BJ (cell line): ENCODE data around the gene ADM. TPM values are rescaled to one million over a fixed set of nuclear protein-coding genes. Genes with fewer than 3 reads are reported as not detected.
A peak's percentile ranks its signal among the peaks of the same experiment; 100 is the strongest.

Experiments used
- CTCF ChIA-PET: fragments of 350-600 bp; formaldehyde crosslinking; extraction: SDS; loops from one replicate; lab custom pipeline; 2021; ENCODE audit warnings: antibody characterized with exemption, inconsistent platforms; lab: Yijun Ruan, JAX
- POLR2A ChIA-PET: fragments of 300-600 bp; sonication (Branson Sonifier 250); formaldehyde crosslinking; extraction: SDS; loops from one replicate; lab custom pipeline; 2021; ENCODE audit warnings: antibody characterized with exemption; lab: Charles Lee
- DNase-seq: peaks from one replicate; pipeline ENCODE4 v3.0.0-alpha.2; 2011; ENCODE audit warnings: low read depth
- H3K27me3 ChIP-seq: 2 replicates; pipeline ENCODE4 v1.6.0; 2011; ENCODE audit warnings: low read length; ENCODE audit not compliant: control insufficient read depth, insufficient read depth
- H3K36me3 ChIP-seq: 2 replicates; pipeline ENCODE4 v1.5.1; 2011; ENCODE audit warnings: low read length; ENCODE audit not compliant: control insufficient read depth, insufficient read depth
- H3K4me3 ChIP-seq: 2 replicates; pipeline ENCODE4 v1.5.1; 2011; ENCODE audit warnings: low read depth, mild to moderate bottlenecking, control low read depth, low read length
- polyA plus RNA-seq: library from polyadenylated mRNA; depleted of rRNA; stranded (reverse); fragments of >200 nt; gene quantifications from 2 replicates; pipeline ENCODE4 v1.2.3, GENCODE V29; 2011
- TF ChIP-seq, protein P1 (sequence below): IDR thresholded peaks from 2 replicates; pipeline ENCODE4 v1.5.1; 2011; ENCODE audit warnings: low read depth, mild to moderate bottlenecking, control low read depth, inconsistent platforms, low read length, moderate library complexity; ENCODE audit not compliant: insufficient read depth

The ADM gene
- polyA plus RNA-seq, 1 experiment: 569 TPM

DNA sequence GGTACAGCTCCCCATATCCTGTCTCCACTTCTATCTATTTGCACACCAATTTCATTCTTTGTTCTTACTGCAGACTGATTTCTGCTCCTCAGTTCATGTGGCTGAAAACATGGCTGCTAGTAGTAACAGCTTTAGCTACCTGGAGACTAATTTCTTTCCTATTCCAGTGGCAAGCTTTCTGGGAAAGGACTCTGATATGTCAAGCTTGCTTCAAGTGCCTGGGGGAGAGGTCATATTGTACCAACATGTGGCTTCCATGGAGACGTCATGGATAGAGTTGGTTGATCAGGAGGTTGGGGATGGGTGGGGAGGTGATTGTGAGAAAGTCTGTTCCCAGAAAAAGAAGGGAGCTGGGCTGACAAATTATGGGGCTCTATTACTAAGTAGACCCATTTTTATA lies 44.9 kb downstream of the ADM start:
- ChIA-PET CTCF (interaction anchor here (0.9 to 1.4 kb wide), 2 partner anchors 25 to 56 kb away, joined by 3 read pairs; no protein-coding TSS in a partner anchor), POLR2A (no interaction called here)

DNA sequence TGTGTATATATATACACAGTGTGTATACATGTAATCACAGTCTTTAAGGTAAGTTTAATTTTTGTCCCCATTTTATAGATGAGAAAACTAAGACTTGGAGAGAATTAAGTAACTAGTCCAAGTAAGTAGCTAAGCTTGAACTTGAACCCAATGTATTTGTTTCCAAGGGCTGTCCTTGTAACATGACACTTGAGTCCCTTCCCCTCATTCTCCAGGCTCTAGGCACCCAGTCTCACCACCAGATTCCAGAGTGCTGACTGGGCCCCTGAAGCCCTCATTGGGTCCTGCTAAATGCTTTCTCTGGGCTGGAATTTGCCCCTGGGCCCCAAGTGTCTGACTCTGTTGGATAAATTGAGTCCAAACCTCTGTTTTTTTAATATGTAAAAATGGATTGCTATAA lies 45.5 kb downstream of the ADM start:
- ChIA-PET CTCF (interaction anchor here (0.9 to 7.2 kb wide), 3 partner anchors 16 to 56 kb away, joined by 3 to 39 read pairs (median 3); no protein-coding TSS in a partner anchor), POLR2A (no interaction called here)
- Histone ChIP-seq H3K4me3 (no peak overlapping the region), H3K36me3 (no peaks in the 10 kb centered on the region), H3K27me3 (no peaks in the 10 kb centered on the region)
- peak; percentile 57 for DNase-seq
- TF ChIP-seq, protein P1, sequence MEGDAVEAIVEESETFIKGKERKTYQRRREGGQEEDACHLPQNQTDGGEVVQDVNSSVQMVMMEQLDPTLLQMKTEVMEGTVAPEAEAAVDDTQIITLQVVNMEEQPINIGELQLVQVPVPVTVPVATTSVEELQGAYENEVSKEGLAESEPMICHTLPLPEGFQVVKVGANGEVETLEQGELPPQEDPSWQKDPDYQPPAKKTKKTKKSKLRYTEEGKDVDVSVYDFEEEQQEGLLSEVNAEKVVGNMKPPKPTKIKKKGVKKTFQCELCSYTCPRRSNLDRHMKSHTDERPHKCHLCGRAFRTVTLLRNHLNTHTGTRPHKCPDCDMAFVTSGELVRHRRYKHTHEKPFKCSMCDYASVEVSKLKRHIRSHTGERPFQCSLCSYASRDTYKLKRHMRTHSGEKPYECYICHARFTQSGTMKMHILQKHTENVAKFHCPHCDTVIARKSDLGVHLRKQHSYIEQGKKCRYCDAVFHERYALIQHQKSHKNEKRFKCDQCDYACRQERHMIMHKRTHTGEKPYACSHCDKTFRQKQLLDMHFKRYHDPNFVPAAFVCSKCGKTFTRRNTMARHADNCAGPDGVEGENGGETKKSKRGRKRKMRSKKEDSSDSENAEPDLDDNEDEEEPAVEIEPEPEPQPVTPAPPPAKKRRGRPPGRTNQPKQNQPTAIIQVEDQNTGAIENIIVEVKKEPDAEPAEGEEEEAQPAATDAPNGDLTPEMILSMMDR: no peak

More for the DNA sequence above, 44.9 kb downstream of the ADM start:
- H3K4me3 ChIP-seq: no peak overlapping the region
- TF ChIP-seq, protein P1: no peak
- H3K27me3 ChIP-seq: no peaks in the 10 kb centered on the region
- H3K36me3 ChIP-seq: no peaks in the 10 kb centered on the region
- DNase-seq: no peak

DNA sequence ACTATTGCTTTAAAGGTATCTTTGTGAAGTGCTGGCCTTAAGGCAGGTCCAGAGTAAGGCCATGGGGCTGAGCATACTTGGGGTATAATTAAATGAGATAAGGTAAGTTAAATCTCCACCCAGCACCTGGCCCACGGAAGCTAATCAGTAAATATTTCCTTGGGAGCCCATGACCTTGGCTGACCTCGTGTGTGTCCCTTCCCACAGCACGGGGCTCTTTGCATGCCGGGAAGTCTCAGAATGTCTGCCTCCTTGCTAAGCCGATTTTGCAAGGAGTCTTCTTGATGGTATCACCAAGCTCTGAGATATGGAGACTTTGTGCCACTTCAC lies 46.5 kb downstream of the ADM start:
- CTCF ChIA-PET: interaction anchor here (0.7 to 7.2 kb wide), 5 partner anchors 15 to 302 kb away, joined by 3 to 39 read pairs (median 3); no protein-coding TSS in a partner anchor
- POLR2A ChIA-PET: no interaction called here
- Histone ChIP-seq H3K27me3 (no peaks in the 10 kb centered on the region), H3K36me3 (no peaks in the 10 kb centered on the region), H3K4me3 (no peak overlapping the region)
- DNase-seq: no peak
- TF ChIP-seq, protein P1: no peak

DNA sequence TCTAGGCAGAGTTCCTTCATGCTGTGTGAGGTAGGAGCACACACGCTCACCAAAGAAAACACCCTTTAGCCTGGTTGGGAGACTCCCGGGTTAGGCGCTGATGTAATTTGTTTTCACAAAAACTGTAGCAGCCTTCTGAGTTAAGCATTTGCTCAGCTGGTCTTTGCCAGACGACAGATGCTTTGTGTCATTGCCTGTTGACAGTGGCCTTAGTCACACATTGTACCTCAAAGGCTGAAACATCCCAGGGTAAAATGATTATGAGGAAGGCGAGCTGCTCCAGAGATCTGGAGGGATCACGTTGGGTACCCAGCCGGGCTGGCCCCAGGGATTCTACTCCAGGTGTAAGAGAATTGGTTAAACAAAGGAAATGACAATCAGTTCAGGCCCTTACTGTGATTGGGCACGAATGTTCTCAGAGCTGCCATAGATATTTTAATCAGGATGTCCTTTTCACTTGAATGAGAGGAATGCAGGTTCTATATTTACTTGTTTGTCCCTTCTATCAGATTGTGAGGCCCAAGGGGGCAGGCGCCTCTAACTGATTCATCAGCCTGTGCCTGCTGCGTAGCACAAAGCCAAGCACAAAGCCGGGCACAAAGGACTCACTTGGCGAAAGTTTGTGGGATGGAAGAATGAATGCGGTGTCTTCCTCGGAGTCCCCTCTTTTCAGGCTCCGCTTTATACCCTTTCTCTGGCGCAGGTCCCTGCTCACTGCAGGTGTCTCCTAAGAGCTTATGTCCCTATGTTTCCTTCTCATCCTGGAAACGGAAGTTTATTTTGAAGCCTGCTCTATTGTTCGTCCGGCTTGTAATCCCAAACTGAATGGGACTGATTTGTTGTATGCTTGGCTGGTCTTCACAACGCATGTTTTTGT lies 47.1 kb downstream of the ADM start:
- Histone ChIP-seq H3K27me3 (no peaks in the 10 kb centered on the region), H3K36me3 (no peaks in the 10 kb centered on the region), H3K4me3 (no peak overlapping the region)
- ChIA-PET POLR2A (no interaction called here), CTCF (interaction anchor here (0.7 to 7.2 kb wide), 6 partner anchors 14 to 325 kb away, joined by 3 to 39 read pairs (median 3); no protein-coding TSS in a partner anchor)
- peak; percentile 62 for DNase-seq
- TF ChIP-seq, protein P1: no peak

DNA sequence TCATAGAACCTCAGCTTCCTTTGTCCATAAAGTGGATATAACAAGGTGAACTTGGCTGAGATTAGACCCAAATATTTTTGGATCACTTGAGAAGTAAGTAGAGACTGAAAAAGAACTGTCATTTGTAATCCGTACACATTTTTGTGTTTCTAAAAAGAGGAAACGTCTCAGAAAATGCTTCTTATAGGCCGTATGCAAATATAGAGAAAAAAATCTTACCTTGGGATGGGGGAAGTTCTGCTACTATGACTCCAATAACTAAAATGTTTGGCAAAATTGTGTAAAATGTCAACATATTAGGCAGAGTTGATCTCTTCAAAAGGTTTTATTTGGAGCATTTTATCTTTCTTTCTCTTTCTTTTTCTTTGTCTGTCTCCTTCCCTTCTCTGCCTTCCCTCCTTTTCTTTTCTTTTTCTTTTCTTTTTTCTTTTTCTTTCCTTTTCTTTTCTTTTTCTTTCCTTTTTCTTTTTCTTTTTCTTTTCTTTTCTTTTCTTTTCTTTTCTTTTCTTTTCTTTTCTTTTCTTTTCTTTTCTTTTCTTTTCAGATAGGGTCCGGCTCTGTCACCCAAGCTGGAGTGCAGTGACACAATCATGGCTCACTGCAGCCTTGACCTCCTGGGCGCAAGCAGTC lies 48.2 kb downstream of the ADM start:
- Histone ChIP-seq H3K27me3 (no peaks in the 10 kb centered on the region), H3K4me3 (no peak overlapping the region), H3K36me3 (no peaks in the 10 kb centered on the region)
- TF ChIP-seq, protein P1: no peak
- ChIA-PET POLR2A (interaction anchor here (0.6 kb wide), 1 partner anchor 310 kb away, joined by 3 read pairs; no protein-coding TSS in a partner anchor), CTCF (interaction anchor here (1.0 to 7.2 kb wide), 3 partner anchors 13 to 324 kb away, joined by 3 to 39 read pairs (median 6); no protein-coding TSS in a partner anchor)
- DNase-seq: no peak
